ENCODE data around the gene PGS1.
"Not testable (repeated sequence)": the region's sequence is repeated elsewhere in the genome, so short reads cannot be mapped to it uniquely, and the experiment has no call there.

PGS1 gene

DNA sequence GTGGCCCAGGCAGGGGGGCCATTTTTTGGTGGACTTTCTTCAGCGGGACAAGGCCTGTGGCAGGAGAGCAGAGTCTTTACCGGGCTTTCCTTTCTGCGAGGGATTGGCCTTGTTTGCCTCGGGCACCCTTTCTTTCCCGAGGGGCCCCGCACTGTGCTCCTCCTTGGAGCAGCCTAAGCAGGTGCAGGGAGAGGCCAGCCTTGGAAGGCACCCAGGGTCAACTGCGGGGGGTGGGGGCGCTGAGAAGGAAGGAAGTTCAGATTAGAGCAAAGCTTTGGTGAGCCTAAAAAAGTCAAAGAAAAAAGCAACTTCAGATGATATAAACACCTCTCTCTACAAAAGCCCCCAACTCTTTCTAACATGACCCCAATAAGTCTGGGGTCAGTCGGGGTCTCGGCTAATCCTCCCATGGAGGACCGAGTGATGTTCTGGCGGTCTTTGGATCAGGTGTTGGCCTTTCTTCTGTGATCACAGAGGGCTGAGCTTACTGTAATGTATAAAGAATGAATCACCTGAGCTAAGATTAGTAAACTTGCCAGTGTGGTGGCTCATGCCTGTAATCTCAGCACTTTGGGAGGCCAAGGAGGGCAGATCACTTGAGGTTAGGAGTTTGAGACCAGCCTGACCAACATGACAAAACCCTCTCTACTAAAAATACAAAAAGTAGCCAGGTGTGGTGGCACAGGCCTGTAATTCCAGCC lies 63.0 kb downstream of the PGS1 start:
- FAIRE-seq: no peak
- no peak for DNase-seq (ENCODE audit: low spot score)

DNA sequence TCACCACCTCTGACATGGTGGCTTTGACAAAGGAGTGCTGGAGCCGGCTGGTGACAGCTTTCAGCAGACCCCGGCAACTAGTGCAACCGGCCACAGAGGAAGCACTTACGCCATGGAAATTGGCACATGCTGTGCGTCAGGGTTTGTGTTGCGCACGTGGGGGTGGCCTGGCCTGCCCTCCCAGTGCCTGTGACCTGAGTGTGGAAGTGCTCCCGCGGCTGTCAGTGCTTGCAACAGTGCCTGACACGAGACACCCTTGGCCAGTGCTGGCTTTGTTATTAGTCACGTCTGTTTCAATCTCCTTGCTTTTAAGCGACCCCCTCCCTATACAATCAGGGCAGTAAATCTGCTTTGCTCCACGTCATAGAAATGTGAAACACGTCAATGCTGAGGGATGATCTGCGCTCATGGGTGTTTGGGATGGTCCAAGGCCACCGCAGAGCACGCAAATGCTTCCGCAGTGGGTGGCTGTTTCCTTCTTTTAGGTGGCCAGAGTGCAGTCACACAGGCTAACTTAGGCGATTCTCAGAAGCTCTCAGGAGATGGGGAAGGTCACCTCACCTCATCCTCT lies 64.3 kb downstream of the PGS1 start:
- FAIRE-seq (peak; percentile 79), DNase-seq (ENCODE audit: low spot score) (no peak)

DNA sequence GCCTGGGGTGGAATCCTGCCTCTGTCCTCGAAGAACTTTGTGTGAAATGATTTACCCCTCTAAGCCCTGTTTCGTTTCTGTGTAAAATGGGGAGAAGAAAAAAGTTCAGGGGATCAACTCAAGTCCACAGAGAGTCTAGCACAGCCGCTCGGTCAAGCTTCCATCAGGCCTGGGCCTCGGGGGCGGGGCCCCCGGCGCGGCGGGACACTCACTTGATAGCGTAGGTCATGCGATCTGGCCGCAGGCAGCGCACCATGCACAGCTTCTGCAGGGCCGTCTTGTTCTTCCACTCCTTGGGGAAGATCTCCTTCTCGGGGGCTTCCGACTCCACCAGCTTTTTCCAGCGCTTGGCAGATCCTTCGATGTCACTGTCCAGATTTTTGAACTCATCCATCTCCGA lies 65.9 kb downstream of the PGS1 start:
- FAIRE-seq (no peak), DNase-seq (ENCODE audit: low spot score) (no peak)

DNA sequence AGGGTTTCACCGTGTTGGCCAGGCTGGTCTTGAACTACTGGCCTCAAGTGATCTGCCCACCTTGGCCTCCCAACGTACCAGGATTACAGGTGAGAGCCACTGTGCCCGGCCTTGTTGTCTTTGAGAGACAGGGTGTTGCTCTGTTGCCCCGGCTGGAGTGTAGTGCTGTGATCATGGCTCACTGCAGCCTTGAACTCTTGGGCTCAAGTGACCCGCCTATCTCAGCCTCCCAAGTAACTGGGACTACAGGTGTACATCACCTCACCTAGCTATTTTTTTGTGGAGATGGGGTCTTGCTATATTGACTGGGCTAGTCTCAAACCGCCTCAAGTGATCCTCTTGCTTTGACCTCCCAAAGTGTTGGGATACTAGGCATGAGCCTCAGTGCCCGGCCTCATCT lies 68.4 kb downstream of the PGS1 start:
- DNase-seq (ENCODE audit: low spot score) (no peak), FAIRE-seq (peak; percentile 30)

DNA sequence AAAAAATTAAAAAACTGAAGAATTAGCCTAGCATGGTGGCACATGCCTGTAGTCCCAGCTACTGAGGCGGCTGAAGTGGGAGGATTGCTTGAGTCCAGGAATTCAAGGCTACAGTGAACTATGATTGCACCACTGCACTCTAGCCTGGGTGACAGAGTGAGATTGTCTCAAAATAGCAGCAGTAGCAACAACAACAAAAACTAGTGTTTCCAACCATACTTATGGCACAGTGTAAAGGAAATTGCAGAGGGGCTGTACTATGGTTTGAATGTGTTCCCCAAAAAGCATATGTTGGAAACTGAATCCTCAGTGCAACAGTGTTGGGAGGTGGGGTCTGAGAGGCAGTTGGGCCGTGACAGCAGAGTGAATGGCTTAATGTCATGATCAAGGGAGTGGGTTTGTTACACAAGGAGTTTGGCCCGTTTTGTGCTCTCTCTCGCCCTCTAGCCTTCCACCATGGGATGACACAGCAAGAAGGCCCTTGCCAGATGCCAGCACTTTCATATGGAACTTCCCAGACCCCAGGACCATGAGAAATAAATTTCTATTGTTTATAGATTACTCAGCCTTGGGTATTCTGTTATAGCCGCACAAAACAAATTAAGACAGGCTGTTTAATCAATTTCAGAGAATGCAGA lies 70.0 kb downstream of the PGS1 start:
- FAIRE-seq: peak; percentile 52
- DNase-seq (ENCODE audit: low spot score): no peak

DNA sequence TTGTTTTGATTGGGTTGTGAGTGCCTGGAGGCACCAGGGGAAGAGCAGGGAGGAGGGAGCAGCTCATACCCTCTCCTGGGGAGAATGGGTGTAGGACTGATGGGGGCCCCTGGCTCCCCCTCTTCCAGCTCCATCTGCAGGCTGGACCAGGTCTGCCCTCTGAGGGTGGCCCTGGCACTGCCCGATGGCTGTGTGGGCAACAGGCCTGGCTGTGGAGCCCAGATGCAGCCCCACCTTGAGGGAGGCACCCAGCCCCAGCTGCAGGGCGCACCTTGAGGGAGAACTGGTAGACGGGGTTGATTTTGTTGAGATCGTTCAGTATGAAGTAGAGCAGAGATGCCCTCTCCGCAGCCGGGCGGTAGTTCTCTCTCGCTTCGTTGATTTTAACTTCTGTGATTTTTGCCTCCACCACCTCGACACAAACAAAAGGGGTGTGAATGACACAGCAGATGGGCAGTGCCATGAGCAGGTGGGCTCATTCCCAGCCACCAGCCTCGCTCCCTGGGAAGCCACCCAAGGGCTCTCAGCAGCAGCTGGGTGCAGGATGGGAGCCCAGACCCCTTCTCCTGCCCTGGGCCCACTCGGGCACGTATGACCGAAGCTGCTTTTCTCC lies 71.6 kb downstream of the PGS1 start:
- no peak for FAIRE-seq
- DNase-seq (ENCODE audit: low spot score): no peak

DNA sequence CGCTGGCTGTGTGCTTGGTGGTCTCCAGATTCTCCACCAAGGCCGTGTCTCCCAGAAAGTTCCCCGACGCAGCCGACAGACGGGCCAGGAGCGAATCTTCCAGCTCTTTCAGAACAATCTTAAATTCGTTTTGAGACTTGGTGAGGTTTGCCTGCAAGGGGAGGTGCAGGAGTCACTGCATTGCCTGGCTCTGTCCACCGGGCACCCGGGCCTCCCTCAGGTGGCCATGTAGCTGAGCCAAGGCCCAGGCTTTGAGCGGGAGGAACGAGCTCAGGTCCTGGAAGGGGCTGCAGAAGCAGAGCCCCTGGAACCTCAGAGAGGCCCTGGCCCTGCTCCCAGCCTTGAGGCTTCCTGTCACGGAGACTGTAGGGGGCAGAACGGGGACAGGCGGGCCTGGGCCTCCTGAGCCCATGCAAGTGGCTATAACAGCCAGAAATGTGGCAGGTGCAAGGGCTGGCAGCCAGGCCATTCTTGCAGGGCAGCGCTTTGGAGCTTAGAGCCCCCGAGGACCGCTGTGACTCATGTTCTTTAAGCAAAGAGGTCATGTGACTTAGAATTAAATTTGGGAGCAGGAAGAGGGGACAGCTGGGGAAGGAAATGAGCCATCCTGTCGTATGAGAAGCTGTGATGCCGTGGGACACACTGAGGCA lies 72.4 kb downstream of the PGS1 start:
- DNase-seq (ENCODE audit: low spot score) (no peak), FAIRE-seq (no peak)

DNA sequence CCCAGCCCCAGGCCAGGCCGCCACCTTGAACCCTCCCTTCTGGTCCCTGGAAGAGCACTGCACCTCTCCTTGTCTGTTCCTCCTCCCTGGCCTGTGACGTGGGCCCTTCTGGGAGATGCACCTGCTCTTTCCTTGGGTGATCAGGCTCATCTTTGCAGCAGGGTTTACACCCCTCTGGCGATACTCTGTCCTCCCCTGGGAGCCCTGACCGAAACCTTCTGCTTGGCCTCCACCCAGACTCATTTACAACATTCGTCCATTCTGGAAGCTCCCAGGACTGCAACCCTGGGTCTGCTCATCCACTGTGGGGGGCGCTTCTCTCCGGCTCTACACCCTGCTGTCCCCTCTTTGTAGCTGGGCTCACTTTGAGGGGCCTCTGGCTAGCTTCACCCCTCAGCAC lies 73.3 kb downstream of the PGS1 start:
- no peak for FAIRE-seq
- DNase-seq (ENCODE audit: low spot score): no peak

DNA sequence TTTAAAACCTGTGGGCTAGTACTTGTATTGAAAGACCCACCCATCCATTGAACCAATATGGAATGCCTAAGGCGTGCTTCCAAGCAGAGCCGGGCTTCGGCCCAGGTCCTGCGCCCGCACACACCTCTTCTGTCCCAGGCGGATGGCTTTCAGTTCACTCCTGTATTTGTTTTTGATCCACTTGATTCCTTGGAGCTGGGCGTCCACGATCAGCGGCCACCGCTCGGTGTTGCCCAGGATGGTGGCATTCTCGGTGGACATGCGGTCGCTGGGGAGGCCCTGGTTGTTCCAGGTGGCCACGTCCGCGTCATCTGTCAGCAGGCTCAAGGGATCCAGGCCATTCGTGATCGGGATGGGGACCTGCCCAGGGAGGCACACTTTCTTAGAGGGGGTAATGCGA lies 75.9 kb downstream of the PGS1 start:
- FAIRE-seq: no peak

DNA sequence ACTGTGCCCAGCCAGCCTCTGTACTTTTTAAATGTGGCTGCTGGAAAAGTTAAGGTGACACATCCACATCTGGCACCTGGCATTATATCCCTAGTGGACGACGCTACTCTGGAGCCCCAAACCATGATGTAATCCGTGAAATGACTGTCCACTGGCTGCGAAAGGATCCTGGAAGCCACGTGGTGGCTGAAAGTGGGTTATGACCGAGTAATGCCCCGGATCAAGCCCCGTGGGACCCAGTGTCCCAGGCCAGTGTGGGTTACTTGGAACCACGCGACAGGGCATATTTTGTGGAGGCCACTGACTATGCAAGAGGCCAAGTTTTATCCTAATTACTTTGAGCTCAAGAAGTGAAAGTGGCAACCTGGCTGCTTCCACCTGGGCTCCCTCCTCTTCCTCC lies 79.6 kb downstream of the PGS1 start:
- FAIRE-seq (no peak), DNase-seq (ENCODE audit: low spot score) (no peak)

More for the DNA sequence above, 75.9 kb downstream of the PGS1 start:
- no peak for DNase-seq (ENCODE audit: low spot score)

DNA sequence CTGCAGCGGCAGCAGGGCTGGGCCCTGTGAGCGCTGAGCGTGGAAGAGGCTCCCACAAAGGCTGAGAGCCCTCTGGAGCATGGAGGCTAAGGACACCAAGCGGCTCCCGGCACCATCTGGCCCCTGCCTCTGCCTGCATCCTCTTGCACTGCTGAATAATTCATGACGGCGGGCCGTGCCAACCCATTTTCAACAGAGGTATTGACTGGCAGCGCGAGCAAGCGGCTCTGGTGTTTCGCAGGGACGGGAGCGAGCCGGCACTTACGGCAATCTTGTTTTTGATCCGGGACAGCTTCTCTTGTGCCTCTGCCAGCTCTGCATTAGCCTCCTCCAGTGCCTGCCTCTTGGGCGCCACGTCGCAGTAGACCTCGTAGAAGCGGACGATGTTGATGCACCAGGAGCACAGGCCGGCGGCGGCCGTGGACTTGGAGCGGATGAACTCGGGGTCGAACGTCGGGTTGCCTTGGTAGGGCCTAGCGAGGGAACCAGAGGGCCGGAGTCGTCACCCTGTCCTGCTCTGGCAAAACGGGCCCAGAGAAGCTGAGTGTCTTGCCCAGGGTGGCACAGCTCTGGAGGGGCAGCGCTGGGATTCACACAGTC lies 80.4 kb downstream of the PGS1 start:
- no peak for DNase-seq (ENCODE audit: low spot score)
- no peak for FAIRE-seq

DNA sequence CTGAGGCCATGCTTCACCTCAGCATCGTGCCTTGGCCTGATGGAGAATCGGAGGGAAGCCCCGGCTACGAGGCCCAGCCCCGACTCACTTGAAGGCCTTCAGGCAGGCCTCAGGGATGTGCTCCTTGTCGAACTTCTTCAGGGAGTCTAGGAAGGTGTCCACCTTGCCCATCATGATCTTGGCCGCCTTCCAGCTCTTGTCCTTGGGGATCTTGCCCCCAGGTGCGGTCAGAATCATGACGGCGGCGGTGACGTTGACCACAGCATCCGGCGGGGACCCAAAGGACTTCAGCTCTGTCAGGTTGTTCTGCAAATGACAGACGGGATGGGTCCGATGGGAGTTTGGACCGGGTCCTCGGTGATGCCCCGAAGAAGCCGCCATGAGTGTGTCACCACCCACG lies 81.2 kb downstream of the PGS1 start:
- DNase-seq (ENCODE audit: low spot score): no peak
- FAIRE-seq: no peak

DNA sequence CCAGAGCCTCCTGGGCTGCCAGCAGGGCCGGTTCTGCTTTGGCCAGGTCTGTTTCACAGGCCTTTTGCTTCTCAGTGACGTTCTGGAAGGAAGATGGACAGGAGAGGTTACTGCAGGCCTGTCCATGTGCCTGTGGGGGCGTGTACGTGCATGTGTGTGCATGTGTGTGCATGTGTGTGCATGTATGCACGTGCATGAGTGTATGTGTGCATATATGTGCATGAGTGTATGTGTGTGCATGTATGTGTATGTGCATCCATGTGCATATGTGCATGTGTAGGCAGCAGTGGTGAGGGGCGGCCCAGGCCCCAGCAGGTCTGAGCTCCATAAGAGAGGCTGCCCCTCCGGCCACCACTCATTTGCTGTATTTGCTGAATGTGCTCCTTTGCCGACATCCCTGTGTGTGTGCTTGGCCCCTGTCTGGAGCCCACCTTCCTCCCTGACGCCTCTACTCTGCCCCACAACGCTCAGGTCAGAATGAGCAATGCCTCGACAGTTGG lies 81.8 kb downstream of the PGS1 start:
- DNase-seq (ENCODE audit: low spot score) (no peak), FAIRE-seq (peak; percentile 87)

DNA sequence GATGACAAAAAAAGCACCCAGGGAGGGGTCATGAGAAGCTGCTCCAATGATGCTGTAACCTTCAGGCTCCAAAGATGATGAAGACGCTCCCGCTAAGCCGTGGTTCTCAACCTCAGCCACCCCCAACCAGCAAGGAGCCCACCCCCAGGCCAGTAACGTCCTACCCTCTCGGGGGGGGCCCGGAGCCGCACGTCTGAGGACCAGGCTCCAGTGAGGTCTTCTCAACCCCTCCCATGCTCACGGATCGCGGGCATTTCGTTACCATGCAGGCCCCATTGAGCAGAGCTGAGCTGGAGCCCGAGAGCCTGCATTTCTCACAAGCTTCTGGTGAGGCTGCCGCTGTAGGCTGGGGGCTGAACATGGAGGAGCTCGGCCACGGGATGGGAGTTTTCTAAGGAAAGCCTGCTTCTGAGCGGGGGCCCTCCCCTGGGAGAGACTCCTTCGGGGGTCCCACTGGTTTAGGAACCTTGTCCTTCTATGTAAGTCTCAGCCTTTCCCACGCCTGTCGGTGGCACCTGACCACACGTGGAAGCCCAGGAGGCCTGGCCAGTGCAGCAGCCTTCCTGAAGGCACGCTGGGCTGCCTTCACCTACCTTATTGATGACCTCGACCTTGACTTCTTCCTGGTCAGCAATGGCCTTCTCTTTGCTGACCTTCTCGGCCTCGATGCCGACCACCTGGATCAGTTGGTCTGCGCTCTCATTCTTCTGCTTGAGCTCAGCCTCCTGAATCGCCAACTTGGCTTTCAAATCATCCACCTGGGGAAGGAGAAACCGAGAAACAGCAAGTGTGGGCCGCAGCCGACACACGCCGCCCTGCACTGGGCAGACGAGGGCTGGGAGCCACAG lies 82.7 kb downstream of the PGS1 start:
- DNase-seq (ENCODE audit: low spot score): no peak
- no peak for FAIRE-seq

DNA sequence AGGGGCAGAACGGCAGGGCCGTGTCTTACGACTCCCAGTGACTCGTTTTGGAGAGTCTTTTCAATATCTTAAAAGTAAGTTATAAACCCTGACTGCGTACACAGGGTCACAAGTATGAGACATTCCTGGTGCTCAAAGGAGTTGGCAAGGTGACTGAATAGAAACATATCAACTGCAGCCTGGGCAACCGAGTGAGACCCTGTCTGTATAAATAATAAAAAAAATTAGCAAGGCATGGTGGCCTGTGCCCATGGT lies 83.3 kb downstream of the PGS1 start:
- FAIRE-seq: no peak
- DNase-seq (ENCODE audit: low spot score): no peak

DNA sequence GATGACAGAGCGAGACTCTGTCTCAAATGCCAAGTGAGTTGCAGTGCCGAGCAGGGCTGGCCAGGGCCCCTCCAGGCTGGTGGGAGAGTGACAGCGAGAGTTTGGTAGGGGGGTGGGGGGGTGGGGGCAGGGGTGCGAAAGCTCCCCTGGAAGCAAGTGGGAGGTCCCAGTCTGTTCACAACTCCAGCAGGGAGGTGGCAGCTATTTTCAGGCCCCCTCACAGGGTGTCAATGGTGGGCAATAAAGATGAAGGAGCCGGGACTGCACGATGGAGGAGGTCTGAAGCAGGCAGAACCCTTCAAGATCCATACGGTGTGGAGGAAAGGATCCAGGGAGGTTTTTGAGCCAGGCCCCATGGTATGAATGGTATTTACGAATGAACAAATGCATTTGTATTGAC lies 83.7 kb downstream of the PGS1 start:
- FAIRE-seq (no peak), DNase-seq (ENCODE audit: low spot score) (no peak)

DNA sequence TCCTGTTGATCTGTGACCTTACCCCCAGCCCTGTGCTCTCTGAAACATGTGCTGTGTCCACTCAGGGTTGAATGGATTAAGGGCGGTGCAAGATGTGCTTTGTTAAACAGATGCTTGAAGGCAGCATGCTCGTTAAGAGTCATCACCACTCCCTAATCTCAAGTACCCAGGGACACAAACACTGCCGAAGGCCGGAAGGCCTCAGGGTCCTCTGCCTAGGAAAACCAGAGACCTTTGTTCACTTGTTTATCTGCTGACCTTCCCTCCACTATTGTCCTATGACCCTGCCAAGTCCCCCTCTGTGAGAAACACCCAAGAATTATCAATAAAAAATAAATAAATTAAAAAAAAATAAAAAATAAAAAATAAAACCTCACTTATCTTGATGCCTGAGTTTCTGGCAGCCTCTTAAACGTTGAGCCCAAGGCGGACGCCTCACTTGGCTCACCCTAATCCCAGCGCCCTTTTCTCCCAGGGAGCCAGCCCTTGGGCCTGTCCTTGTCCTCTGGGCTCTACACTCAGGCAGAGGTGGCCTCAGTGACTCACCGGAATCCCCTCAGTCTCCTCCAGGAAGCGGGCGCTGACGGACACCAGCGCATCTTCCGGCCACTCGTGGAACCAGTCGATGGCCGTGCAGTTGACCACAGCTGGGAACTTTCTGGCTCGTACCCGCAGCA lies 87.8 kb downstream of the PGS1 start:
- not testable (repeated sequence) for DNase-seq (ENCODE audit: low spot score); FAIRE-seq

DNA sequence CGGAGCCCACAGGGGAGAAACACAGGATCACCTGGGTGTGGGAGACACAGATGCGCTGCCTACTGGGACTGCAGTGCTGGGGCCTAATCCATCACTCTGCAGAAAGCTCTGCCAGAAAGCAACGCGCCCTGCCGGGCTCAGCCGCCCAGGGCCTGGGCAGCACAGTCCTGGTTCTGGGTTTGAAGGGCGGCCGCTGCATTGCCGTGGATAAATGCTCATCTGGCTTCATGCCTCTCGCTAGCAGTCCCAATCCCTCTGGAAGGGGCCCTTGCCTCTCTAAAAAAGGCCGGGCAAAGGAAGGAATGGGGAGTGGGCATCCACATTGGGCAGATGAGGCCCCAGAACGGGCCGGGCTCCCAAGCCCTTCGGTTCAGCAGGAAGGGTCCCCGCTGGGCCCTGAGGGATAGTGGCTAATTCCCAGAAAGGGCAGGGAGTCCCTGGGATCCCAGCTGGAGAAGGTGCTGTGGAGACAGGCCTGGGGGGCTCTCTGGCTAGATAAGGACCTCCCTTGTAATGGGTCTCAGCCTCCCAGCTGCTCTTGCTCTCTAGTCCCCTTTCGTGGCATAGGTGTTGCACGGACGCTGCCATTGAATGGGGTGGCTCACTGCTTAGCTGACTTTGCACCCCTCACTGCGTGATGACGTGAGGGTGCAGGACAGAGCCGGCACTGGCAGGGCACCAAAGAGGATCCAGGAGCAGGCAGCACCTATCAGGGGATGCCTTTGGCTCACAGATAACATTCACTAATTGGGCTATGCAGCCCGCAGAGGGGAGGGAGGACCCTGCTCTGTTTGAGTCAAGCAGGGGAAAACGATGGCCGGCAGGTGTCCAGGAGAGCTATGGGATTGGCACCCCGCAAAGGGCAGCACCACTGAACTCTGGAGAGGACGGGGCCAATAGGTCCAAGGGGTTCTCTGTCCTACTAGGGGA lies 88.6 kb downstream of the PGS1 start:
- no peak for DNase-seq (ENCODE audit: low spot score)
- FAIRE-seq: peak; percentile 20

DNA sequence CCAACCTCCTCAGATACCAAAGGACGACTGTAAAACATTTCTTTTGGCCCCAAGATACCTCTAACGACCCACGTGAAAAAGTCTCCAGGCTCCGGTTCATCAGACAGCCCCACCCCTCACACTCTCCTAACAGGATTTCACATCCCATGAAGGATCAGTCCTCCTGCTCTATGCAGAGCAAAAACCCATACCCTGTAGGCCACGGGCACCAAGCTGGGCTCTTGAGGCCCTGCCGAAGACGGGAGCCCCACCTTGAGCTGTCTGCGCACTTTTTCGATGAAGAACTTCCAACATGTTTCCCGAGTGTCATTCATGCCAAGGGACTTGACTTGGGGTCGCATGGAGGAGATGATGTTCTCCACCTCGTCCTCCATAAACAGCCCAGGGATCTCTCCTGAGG lies 89.9 kb downstream of the PGS1 start:
- DNase-seq (ENCODE audit: low spot score): no peak
- FAIRE-seq: no peak
